SK-N-SH treated with all-trans-retinoic acid at 6 μM for 48 hours (cell line): ENCODE results near the gene MED15.

Source experiments
- ATAC-seq: fragments of 200-7000 bp; cut with Tn5 transposase; 3 replicates; pipeline ENCODE4 v1.9.1; 2020; ENCODE audit warnings: mild to moderate bottlenecking, moderate library complexity
- ARNTL ChIP-seq: fragments of 450-650 bp; formaldehyde crosslinking; IDR thresholded peaks from 2 replicates; pipeline ENCODE4 v1.5.0; 2020; ENCODE audit warnings: low read depth, mild to moderate bottlenecking, moderate library complexity, borderline replicate concordance
- BACH2 ChIP-seq: fragments of 250-450 bp; sonication (Bioruptor Pico); IDR thresholded peaks from 2 replicates; pipeline ENCODE4 v1.9.0; 2021; ENCODE audit warnings: mild to moderate bottlenecking, borderline replicate concordance
- CREB5 ChIP-seq: fragments of 250-450 bp; sonication (Bioruptor Pico); IDR thresholded peaks from 2 replicates; pipeline ENCODE4 v1.5.1; 2020; ENCODE audit warnings: low read depth, mild to moderate bottlenecking, moderate library complexity
- CSDC2 ChIP-seq: fragments of 250-450 bp; sonication (Bioruptor Pico); IDR thresholded peaks from 2 replicates; pipeline ENCODE4 v1.5.0; 2020; ENCODE audit warnings: mild to moderate bottlenecking, moderate library complexity
- CSRNP3 ChIP-seq: fragments of 250-450 bp; sonication (Bioruptor Pico); IDR thresholded peaks from 2 replicates; pipeline ENCODE4 v1.5.1; 2021; ENCODE audit warnings: mild to moderate bottlenecking, moderate library complexity
- ESRRG ChIP-seq: fragments of 250-450 bp; sonication (Bioruptor Pico); IDR thresholded peaks from 2 replicates; pipeline ENCODE4 v1.6.1; 2021; ENCODE audit warnings: mild to moderate bottlenecking
- GLIS3 ChIP-seq: fragments of 250-450 bp; sonication (Bioruptor Pico); IDR thresholded peaks from 2 replicates; pipeline ENCODE4 v1.5.0; 2020; ENCODE audit warnings: mild to moderate bottlenecking, moderate library complexity
- ISL1 ChIP-seq: fragments of 250-450 bp; sonication (Bioruptor Pico); IDR thresholded peaks from 2 replicates; pipeline ENCODE4 v2.1.2; 2022; ENCODE audit warnings: mild to moderate bottlenecking, moderate library complexity
- OSR1 ChIP-seq: fragments of 250-450 bp; sonication (Bioruptor Pico); IDR thresholded peaks from 2 replicates; pipeline ENCODE4 v1.8.0; 2022; ENCODE audit warnings: moderate library complexity, mild to moderate bottlenecking, inconsistent platforms
- PATZ1 ChIP-seq: fragments of 250-450 bp; sonication (Bioruptor Pico); IDR thresholded peaks from 2 replicates; pipeline ENCODE4 v1.8.0; 2020; ENCODE audit warnings: mild to moderate bottlenecking, moderate library complexity, borderline replicate concordance
- PPARA ChIP-seq: fragments of 250-450 bp; sonication (Bioruptor Pico); IDR thresholded peaks from 2 replicates; pipeline ENCODE4 v1.5.0; 2020; ENCODE audit warnings: mild to moderate bottlenecking, borderline replicate concordance
- RARB ChIP-seq: fragments of 250-450 bp; sonication (Bioruptor Pico); IDR thresholded peaks from 2 replicates; pipeline ENCODE4 v1.8.0; 2021; ENCODE audit warnings: mild to moderate bottlenecking, moderate library complexity
- SNAI2 ChIP-seq: fragments of 250-450 bp; sonication (Bioruptor Pico); IDR thresholded peaks from 2 replicates; pipeline ENCODE4 v1.5.0; 2020; ENCODE audit warnings: mild to moderate bottlenecking, moderate library complexity
- TCF4 ChIP-seq: fragments of 250-450 bp; sonication (Bioruptor Pico); IDR thresholded peaks from 2 replicates; pipeline ENCODE4 v1.8.0; 2021; ENCODE audit warnings: mild to moderate bottlenecking, moderate library complexity, borderline replicate concordance
- TOX ChIP-seq: fragments of 250-450 bp; sonication (Bioruptor Pico); IDR thresholded peaks from 2 replicates; pipeline ENCODE4 v1.8.0; 2021; ENCODE audit warnings: mild to moderate bottlenecking, moderate library complexity, borderline replicate concordance
- ZC3H10 ChIP-seq: fragments of 250-450 bp; sonication (Bioruptor Pico); IDR thresholded peaks from 2 replicates; pipeline ENCODE4 v1.5.1; 2021; ENCODE audit warnings: mild to moderate bottlenecking, moderate library complexity
- ZFP3 ChIP-seq: fragments of 250-450 bp; sonication (Bioruptor Pico); IDR thresholded peaks from 2 replicates; pipeline ENCODE4 v1.5.0; 2020; ENCODE audit warnings: mild to moderate bottlenecking, moderate library complexity
- ZFP30 ChIP-seq: fragments of 450-650 bp; formaldehyde crosslinking; IDR thresholded peaks from 2 replicates; pipeline ENCODE4 v1.5.0; 2022; ENCODE audit warnings: mild to moderate bottlenecking, moderate library complexity
- ZNF565 ChIP-seq: fragments of 450-650 bp; formaldehyde crosslinking; conservative IDR thresholded peaks from 2 replicates; pipeline ENCODE4 v1.5.0; 2020; ENCODE audit warnings: low read depth, mild to moderate bottlenecking, moderate library complexity
- ZNF8 ChIP-seq: fragments of 450-650 bp; formaldehyde crosslinking; IDR thresholded peaks from 2 replicates; pipeline ENCODE4 v1.5.0; 2020; ENCODE audit warnings: mild to moderate bottlenecking, moderate library complexity
- TF ChIP-seq, protein P1 (sequence below): fragments of 250-450 bp; sonication (Bioruptor Pico); IDR thresholded peaks from 2 replicates; pipeline ENCODE4 v1.8.0; 2021; ENCODE audit warnings: low read depth, mild to moderate bottlenecking, moderate library complexity, borderline replicate concordance
- TF ChIP-seq, protein P2 (sequence below): fragments of 250-450 bp; sonication (Bioruptor Pico); IDR thresholded peaks from 2 replicates; pipeline ENCODE4 v1.5.0; 2020; ENCODE audit warnings: mild to moderate bottlenecking, moderate library complexity

Gene MED15

GRCh38 chr22:20604092-20604747 is 96.8 kb downstream of the MED15 start:
- ATAC-seq: no peak
- TF ChIP-seq CREB5 (no peak), ZC3H10 (no peak), SNAI2 (no peak)

GRCh38 chr22:20604776-20605221 is 97.4 kb downstream of the MED15 start:
- TF ChIP-seq CREB5 (no peak), OSR1 (CRISPR knock-in tag) (no peak)
- TF ChIP-seq, all 23 proteins: peak for 0
- ATAC-seq: no peak

- ATAC-seq: no peak
- TF ChIP-seq ZFP3 (CRISPR knock-in tag) (no peak), TOX (CRISPR knock-in tag) (no peak), ESRRG (no peak), GLIS3 (no peak), PATZ1 (CRISPR knock-in tag) (no peak), ISL1 (CRISPR knock-in tag) (no peak), CSDC2 (CRISPR knock-in tag) (no peak), ZFP30 (CRISPR knock-in tag) (no peak)
- TF ChIP-seq, all 23 proteins: peak for 0
These were observed 97.9 kb downstream of the MED15 start for GRCh38 chr22:20605328-20605727.

DNA sequence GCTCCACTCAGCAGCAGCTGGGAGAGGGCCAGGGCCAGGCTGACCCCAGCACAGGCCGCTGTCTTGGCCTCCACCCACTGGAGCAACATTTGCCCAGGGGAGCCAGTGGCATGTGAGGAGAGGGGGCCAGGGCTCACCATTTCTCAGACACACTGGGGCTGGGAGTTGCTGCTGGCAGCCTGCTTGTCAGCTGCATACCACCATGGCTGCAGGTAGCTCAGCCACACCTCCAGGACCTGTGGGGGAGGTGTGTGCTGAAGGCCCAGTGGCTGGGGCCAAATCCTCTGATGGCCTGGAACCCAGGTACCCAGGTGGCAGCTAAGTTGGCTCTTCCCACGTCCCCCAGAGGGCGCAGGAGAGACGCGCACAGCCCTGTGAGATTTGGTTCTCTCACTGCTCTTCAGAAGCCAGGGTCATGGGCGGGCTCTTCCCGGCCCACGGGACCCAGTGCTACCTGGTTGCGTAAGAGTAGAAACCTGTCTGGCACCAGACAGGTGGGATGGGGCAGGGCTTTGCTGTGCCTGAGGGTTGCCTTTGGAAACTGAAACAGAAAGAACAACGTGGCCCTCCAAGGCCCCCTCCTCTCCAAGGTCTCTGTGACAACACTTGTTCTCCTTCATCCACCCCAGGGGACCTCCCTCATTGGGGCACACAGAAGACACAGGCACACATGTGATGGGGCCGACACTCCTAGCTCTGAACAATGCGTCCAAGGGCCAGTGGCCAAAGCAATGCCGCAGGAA is 98.8 kb downstream of the MED15 start:
- ATAC-seq: peak; percentile 84

More for the DNA sequence above, 98.8 kb downstream of the MED15 start:
- TF ChIP-seq RARB (CRISPR knock-in tag): no peak
- TF ChIP-seq, protein P1, sequence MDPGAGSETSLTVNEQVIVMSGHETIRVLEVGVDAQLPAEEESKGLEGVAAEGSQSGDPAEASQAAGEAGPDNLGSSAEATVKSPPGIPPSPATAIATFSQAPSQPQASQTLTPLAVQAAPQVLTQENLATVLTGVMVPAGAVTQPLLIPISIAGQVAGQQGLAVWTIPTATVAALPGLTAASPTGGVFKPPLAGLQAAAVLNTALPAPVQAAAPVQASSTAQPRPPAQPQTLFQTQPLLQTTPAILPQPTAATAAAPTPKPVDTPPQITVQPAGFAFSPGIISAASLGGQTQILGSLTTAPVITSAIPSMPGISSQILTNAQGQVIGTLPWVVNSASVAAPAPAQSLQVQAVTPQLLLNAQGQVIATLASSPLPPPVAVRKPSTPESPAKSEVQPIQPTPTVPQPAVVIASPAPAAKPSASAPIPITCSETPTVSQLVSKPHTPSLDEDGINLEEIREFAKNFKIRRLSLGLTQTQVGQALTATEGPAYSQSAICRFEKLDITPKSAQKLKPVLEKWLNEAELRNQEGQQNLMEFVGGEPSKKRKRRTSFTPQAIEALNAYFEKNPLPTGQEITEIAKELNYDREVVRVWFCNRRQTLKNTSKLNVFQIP (CRISPR knock-in tag): no peak
- TF ChIP-seq CSRNP3 (CRISPR knock-in tag): no peak
- no peak for TF ChIP-seq ZFP30 (CRISPR knock-in tag)
- no peak for TF ChIP-seq BACH2
- no peak for TF ChIP-seq GLIS3
- no peak for TF ChIP-seq PPARA
- no peak for TF ChIP-seq ZNF8
- TF ChIP-seq ZNF565 (CRISPR knock-in tag): no peak
- TF ChIP-seq, protein P2, sequence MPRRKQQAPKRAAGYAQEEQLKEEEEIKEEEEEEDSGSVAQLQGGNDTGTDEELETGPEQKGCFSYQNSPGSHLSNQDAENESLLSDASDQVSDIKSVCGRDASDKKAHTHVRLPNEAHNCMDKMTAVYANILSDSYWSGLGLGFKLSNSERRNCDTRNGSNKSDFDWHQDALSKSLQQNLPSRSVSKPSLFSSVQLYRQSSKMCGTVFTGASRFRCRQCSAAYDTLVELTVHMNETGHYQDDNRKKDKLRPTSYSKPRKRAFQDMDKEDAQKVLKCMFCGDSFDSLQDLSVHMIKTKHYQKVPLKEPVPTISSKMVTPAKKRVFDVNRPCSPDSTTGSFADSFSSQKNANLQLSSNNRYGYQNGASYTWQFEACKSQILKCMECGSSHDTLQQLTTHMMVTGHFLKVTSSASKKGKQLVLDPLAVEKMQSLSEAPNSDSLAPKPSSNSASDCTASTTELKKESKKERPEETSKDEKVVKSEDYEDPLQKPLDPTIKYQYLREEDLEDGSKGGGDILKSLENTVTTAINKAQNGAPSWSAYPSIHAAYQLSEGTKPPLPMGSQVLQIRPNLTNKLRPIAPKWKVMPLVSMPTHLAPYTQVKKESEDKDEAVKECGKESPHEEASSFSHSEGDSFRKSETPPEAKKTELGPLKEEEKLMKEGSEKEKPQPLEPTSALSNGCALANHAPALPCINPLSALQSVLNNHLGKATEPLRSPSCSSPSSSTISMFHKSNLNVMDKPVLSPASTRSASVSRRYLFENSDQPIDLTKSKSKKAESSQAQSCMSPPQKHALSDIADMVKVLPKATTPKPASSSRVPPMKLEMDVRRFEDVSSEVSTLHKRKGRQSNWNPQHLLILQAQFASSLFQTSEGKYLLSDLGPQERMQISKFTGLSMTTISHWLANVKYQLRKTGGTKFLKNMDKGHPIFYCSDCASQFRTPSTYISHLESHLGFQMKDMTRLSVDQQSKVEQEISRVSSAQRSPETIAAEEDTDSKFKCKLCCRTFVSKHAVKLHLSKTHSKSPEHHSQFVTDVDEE (CRISPR knock-in tag): no peak
- TF ChIP-seq TCF4: no peak
- TF ChIP-seq ESRRG: no peak
- no peak for TF ChIP-seq ISL1 (CRISPR knock-in tag)
- TF ChIP-seq CREB5: no peak
- TF ChIP-seq ARNTL (CRISPR knock-in tag): no peak
- no peak for TF ChIP-seq ZC3H10
- no peak for TF ChIP-seq ZFP3 (CRISPR knock-in tag)
- TF ChIP-seq SNAI2: no peak
